ENCODE data around the gene SLC16A11. TPM values are rescaled to one million over a fixed set of nuclear protein-coding genes. Genes with fewer than 3 reads are reported as not detected.

Gene SLC16A11
- total RNA-seq, 1 experiment from 2014 or later, result not detected

DNA sequence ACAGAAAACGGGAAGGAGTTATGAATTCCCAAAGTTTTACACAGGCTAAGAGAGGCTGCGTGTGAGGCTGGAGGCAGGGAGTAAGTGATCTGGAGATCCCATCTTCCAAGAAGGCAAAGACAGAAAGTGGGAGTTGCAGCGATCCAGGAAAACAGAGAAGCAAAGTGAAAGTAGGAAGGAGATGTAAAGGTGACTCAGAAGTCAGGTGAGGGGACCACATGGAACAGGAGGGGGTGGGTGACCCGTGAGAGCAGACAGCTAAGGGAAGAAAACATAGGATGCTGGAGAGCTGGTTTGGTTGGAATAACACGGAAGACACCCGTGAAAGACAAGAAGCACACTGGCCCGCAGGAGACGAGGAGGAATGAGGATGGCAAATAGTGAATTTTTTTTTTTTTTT, 46.7 kb downstream of the SLC16A11 start:
- Mint-ChIP-seq H3K27ac (ENCODE audit: unreplicated experiment) (no peak overlapping the region), H3K27me3 (ENCODE audit: unreplicated experiment) (no peaks in the 10 kb centered on the region), H3K36me3 (ENCODE audit: insufficient read depth, unreplicated experiment) (peaks cover 14% of the 10 kb centered on the region), H3K9me3 (ENCODE audit: low read depth, unreplicated experiment) (no peaks in the 10 kb centered on the region), H3K4me3 (ENCODE audit: low read depth, unreplicated experiment) (no peak overlapping the region), H3K4me1 (ENCODE audit: low read depth, unreplicated experiment) (peaks cover 7% of the 10 kb centered on the region)
- intact Hi-C loops (cut with micrococcal nuclease; ENCODE audit: unreplicated experiment), result no loop called here
- CTCF ChIA-PET, result interaction anchor here (0.7 kb wide), 1 partner anchor 86 kb away, joined by 5 read pairs; no protein-coding TSS in a partner anchor
- no TSS peak for BruUV-seq (replicated peaks)
- TF ChIP-seq, protein P1, sequence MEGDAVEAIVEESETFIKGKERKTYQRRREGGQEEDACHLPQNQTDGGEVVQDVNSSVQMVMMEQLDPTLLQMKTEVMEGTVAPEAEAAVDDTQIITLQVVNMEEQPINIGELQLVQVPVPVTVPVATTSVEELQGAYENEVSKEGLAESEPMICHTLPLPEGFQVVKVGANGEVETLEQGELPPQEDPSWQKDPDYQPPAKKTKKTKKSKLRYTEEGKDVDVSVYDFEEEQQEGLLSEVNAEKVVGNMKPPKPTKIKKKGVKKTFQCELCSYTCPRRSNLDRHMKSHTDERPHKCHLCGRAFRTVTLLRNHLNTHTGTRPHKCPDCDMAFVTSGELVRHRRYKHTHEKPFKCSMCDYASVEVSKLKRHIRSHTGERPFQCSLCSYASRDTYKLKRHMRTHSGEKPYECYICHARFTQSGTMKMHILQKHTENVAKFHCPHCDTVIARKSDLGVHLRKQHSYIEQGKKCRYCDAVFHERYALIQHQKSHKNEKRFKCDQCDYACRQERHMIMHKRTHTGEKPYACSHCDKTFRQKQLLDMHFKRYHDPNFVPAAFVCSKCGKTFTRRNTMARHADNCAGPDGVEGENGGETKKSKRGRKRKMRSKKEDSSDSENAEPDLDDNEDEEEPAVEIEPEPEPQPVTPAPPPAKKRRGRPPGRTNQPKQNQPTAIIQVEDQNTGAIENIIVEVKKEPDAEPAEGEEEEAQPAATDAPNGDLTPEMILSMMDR (IDR thresholded peaks at IDR 0.05; ENCODE audit: unreplicated experiment), result no peak
- DNase-seq, result no peak

DNA sequence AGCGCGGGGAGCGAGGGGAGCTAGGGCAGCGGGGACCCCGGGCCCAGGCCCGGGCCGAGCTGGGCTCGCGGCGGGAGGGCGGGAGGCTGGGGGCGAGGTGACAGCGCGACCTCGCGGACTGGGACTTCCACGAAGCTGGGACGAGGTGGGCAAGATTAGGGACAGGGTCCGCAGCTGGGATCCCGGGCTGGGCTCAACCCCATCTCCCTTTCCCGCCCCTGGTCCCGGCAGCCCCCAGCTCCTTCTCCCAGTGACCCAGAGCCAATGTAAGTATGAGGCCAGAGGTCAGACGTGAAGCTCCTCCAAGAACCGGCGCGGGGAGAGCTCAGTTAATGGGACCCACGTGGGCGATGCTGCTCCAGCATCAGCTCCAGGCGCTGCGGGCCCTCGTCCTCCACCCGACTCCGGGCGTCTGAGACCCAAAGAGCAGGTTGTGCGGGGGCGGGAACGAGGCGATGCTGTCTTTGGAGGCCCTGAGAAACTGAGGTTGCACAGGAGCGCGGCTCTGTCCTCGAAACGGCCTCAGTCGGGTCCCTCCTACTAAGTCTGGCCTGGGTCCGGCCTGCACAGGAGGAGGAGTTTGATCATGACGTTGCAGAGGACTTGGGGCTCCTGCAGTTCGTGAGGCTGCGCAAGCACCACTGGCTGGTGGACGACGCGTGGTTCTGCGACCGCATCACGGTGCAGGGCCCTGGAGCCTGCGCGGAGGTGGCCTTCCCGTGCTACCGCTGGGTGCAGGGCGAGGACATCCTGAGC, 47.5 kb downstream of the SLC16A11 start:
- H3K27ac Mint-ChIP-seq (ENCODE audit: unreplicated experiment), result no peak overlapping the region
- CTCF ChIA-PET, result no interaction called here
- no peak overlapping the region for H3K4me3 Mint-ChIP-seq (ENCODE audit: low read depth, unreplicated experiment)

DNA sequence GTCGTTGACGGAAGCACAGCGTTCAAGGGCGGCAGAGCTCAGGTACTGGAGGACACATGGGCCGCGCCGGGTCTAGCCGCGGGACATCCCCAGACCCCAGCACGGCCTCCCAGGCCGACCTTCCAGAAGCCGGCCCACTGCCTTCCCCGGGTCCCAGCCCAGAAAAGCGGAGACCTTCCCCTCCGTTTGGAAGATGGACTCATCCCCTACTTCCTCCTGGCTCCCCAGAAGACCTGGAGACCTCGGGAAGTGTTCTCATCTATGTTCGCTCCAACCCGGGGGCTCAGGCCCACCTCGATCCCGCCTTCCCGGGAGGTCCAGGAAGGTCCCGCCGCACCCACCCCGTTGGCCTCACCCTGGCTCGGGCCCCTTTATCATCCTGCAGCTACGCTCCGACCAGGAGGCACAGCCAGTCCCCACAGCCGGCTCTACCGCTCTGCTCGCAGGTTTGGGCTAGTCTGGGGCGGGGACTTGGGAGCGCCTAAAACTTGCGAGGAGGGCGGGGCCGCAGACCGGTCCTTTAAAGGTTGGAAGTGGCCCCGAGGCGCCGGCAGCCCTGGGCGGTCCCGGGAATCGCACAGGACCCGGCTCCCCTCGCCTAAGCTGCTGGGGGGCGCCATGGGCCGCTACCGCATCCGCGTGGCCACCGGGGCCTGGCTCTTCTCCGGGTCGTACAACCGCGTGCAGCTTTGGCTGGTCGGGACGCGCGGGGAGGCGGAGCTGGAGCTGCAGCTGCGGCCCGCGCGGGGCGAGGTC, 48.2 kb downstream of the SLC16A11 start, which contains the start of gene ALOX12:
TSS of gene ALOX12 (plus strand) at position 550 of the 756 bp plus-strand sequence. CDS start at position 619, 69 bp downstream.
- Mint-ChIP-seq H3K9me3 (ENCODE audit: low read depth, unreplicated experiment) (no peaks in the 10 kb centered on the region), H3K27me3 (ENCODE audit: unreplicated experiment) (no peaks in the 10 kb centered on the region), H3K36me3 (ENCODE audit: insufficient read depth, unreplicated experiment) (peaks cover 14% of the 10 kb centered on the region), H3K4me3 (ENCODE audit: low read depth, unreplicated experiment) (no peak within 1 kb of the TSS), H3K27ac (ENCODE audit: unreplicated experiment) (no peak within 1 kb of the TSS), H3K4me1 (ENCODE audit: low read depth, unreplicated experiment) (peaks cover 7% of the 10 kb centered on the region)
- CTCF ChIA-PET, result interaction anchor here (0.9 kb wide), 1 partner anchor 85 kb away, joined by 3 read pairs; no protein-coding TSS in a partner anchor
- intact Hi-C loops (cut with micrococcal nuclease; ENCODE audit: unreplicated experiment), result no loop called here
- TF ChIP-seq, protein P1 (IDR thresholded peaks at IDR 0.05; ENCODE audit: unreplicated experiment), result no peak
- BruUV-seq (replicated peaks), result no TSS peak
- no peak for DNase-seq

More for the DNA sequence above, 47.5 kb downstream of the SLC16A11 start:
- no TSS peak for BruUV-seq (replicated peaks)
- H3K27me3 Mint-ChIP-seq (ENCODE audit: unreplicated experiment), result no peaks in the 10 kb centered on the region
- no peak for DNase-seq
- peaks cover 14% of the 10 kb centered on the region for H3K36me3 Mint-ChIP-seq (ENCODE audit: insufficient read depth, unreplicated experiment)
- H3K9me3 Mint-ChIP-seq (ENCODE audit: low read depth, unreplicated experiment), result no peaks in the 10 kb centered on the region
- TF ChIP-seq, protein P1 (IDR thresholded peaks at IDR 0.05; ENCODE audit: unreplicated experiment), result no peak
- peaks cover 7% of the 10 kb centered on the region for H3K4me1 Mint-ChIP-seq (ENCODE audit: low read depth, unreplicated experiment)
- intact Hi-C loops (cut with micrococcal nuclease; ENCODE audit: unreplicated experiment), result no loop called here

DNA sequence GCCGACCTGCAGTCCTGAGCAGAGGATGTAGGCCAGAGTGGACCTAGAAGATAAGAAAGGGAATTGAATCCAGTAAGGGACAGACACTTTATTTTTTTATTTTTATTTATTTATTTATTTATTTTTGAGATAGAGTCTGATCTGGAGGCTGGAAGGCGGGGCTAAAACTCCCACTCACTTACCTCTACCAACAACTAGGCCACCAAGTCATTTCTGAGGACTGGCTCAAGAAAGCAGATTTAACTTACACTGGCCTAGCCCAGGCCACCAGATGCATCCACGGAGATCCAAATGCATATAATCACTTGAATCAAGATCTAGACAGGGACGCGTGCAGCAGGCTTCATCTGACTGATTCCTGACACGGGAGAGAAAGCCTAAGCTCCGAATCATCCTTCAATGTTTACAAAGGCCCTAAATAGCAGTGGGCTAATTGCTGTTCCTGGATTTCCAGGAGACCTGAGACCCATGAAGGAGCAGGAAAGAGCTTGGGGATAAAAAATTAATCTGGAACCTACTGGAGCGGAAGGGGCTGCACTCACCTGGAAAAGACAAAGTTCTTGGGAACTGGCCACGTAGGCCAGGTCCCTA, 49.1 kb downstream of the SLC16A11 start:
- no peak overlapping the region for H3K4me3 Mint-ChIP-seq (ENCODE audit: low read depth, unreplicated experiment)
- H3K9me3 Mint-ChIP-seq (ENCODE audit: low read depth, unreplicated experiment), result no peaks in the 10 kb centered on the region
- no peak overlapping the region for H3K27ac Mint-ChIP-seq (ENCODE audit: unreplicated experiment)
- H3K36me3 Mint-ChIP-seq (ENCODE audit: insufficient read depth, unreplicated experiment), result peaks cover 14% of the 10 kb centered on the region
- no peak for DNase-seq
- TF ChIP-seq, protein P1 (IDR thresholded peaks at IDR 0.05; ENCODE audit: unreplicated experiment), result no peak
- BruUV-seq (replicated peaks), result no TSS peak
- H3K4me1 Mint-ChIP-seq (ENCODE audit: low read depth, unreplicated experiment), result peaks cover 7% of the 10 kb centered on the region
- no peaks in the 10 kb centered on the region for H3K27me3 Mint-ChIP-seq (ENCODE audit: unreplicated experiment)
- intact Hi-C loops (cut with micrococcal nuclease; ENCODE audit: unreplicated experiment), result no loop called here
- CTCF ChIA-PET, result interaction anchor here (0.9 kb wide), 1 partner anchor 84 kb away, joined by 3 read pairs; no protein-coding TSS in a partner anchor

Measured in Calu3 (cell line).